ENCODE measurements around the gene APOC4.

The APOC4 gene

GRCh38 chr19:44992336-44993163 is 50.5 kb downstream of the APOC4 start:
- 95% methylated on average over 44 of the region's 44 CpGs for WGBS, 2 experiments
- H3K4me1 ChIP-seq (ENCODE audit: control insufficient read depth, insufficient read depth, low read length): no peaks in the 10 kb centered on the region
- H3K36me3 ChIP-seq (ENCODE audit: control insufficient read depth, insufficient read depth, low read length): peaks cover 15% of the 10 kb centered on the region
- no peak overlapping the region for H3K4me3 ChIP-seq (ENCODE audit: insufficient read depth, low read depth, low read length)
- no peaks in the 10 kb centered on the region for H3K9me3 ChIP-seq (ENCODE audit: control insufficient read depth, low read length)
- no peak overlapping the region for H3K27ac ChIP-seq (ENCODE audit: insufficient read depth, low read depth, low read length, poor library complexity, severe bottlenecking)
- no peaks in the 10 kb centered on the region for H3K27me3 ChIP-seq (ENCODE audit: control insufficient read depth, insufficient read depth, low read length, poor library complexity, severe bottlenecking)

GRCh38 chr19:44993526-44993925 is 51.5 kb downstream of the APOC4 start:
- Histone ChIP-seq H3K27ac (ENCODE audit: insufficient read depth, low read depth, low read length, poor library complexity, severe bottlenecking) (no peak overlapping the region), H3K4me3 (ENCODE audit: insufficient read depth, low read depth, low read length) (no peak overlapping the region), H3K27me3 (ENCODE audit: control insufficient read depth, insufficient read depth, low read length, poor library complexity, severe bottlenecking) (no peaks in the 10 kb centered on the region), H3K9me3 (ENCODE audit: control insufficient read depth, low read length) (no peaks in the 10 kb centered on the region), H3K36me3 (ENCODE audit: control insufficient read depth, insufficient read depth, low read length) (peaks cover 15% of the 10 kb centered on the region), H3K4me1 (ENCODE audit: control insufficient read depth, insufficient read depth, low read length) (no peaks in the 10 kb centered on the region)
- WGBS, 2 experiments: 90% methylated on average over 6 of the region's 6 CpGs

- Histone ChIP-seq H3K4me3 (ENCODE audit: insufficient read depth, low read depth, low read length) (no peak overlapping the region), H3K27me3 (ENCODE audit: control insufficient read depth, insufficient read depth, low read length, poor library complexity, severe bottlenecking) (no peaks in the 10 kb centered on the region), H3K27ac (ENCODE audit: insufficient read depth, low read depth, low read length, poor library complexity, severe bottlenecking) (no peak overlapping the region), H3K36me3 (ENCODE audit: control insufficient read depth, insufficient read depth, low read length) (peaks cover 15% of the 10 kb centered on the region), H3K4me1 (ENCODE audit: control insufficient read depth, insufficient read depth, low read length) (no peaks in the 10 kb centered on the region), H3K9me3 (ENCODE audit: control insufficient read depth, low read length) (no peaks in the 10 kb centered on the region)
- WGBS, 2 experiments: 95 to 96% methylated on average over 12 of the region's 12 CpGs
Measured at GRCh38 chr19:44993926-44994537, 52.0 kb downstream of the APOC4 start.

All from ectodermal cell (in vitro differentiated cells).